Activated CD8-positive, alpha-beta memory T cell treated with anti-CD3 and anti-CD28 coated beads, Interleukin-2, amount 50 U/mL, for 1 hour (primary cell): Measurements from ENCODE around the gene RAB17.

ENCODE experiments used
- DNase-seq: peaks from one replicate; pipeline ENCODE4 v3.0.0-alpha.2; 2020; ENCODE audit errors: extremely low read depth

The RAB17 gene

GRCh38 chr2:237577956-237578870 lies 12.3 kb downstream of the RAB17 start:
- DNase-seq: no peak

- no peak for DNase-seq
Observed at GRCh38 chr2:237577458-237577857, 13.1 kb downstream of the RAB17 start.

- DNase-seq: no peak
Observed at GRCh38 chr2:237576974-237577373, 13.6 kb downstream of the RAB17 start.

- DNase-seq: no peak
Observed at GRCh38 chr2:237575869-237576862, 14.4 kb downstream of the RAB17 start.

- DNase-seq: no peak
Observed at GRCh38 chr2:237574894-237575868, 15.4 kb downstream of the RAB17 start.

- DNase-seq: no peak
Observed at GRCh38 chr2:237574467-237574866, 16.1 kb downstream of the RAB17 start.

- no peak for DNase-seq
Observed at GRCh38 chr2:237573721-237574415, 16.7 kb downstream of the RAB17 start.

GRCh38 chr2:237572742-237573101 lies 17.8 kb downstream of the RAB17 start:
- DNase-seq: no peak

- DNase-seq: peak; percentile 68
Observed at GRCh38 chr2:237572021-237572741, 18.4 kb downstream of the RAB17 start.

- no peak for DNase-seq
Observed at GRCh38 chr2:237571551-237571950, 19.0 kb downstream of the RAB17 start.

GRCh38 chr2:237570776-237571335 lies 19.7 kb downstream of the RAB17 start:
- no peak for DNase-seq

- no peak for DNase-seq
Observed at GRCh38 chr2:237569896-237570295, 20.6 kb downstream of the RAB17 start.

- DNase-seq: no peak
Observed at GRCh38 chr2:237569041-237569440, 21.5 kb downstream of the RAB17 start.

- DNase-seq: no peak
Observed at GRCh38 chr2:237568121-237568660, 22.3 kb downstream of the RAB17 start.

- DNase-seq: no peak
Observed at GRCh38 chr2:237567276-237568029, 23.1 kb downstream of the RAB17 start.

GRCh38 chr2:237566401-237567235 lies 23.9 kb downstream of the RAB17 start, which contains the start of gene PRLH:
Gene PRLH, plus strand, starts transcription at chr2:237566574. Its CDS starts 0 bp downstream, at chr2:237566574.
- no peak for DNase-seq

GRCh38 chr2:237565974-237566373 lies 24.6 kb downstream of the RAB17 start:
- no peak for DNase-seq
